ENCODE data around the gene TUBG1. TPM values are rescaled to one million over a fixed set of nuclear protein-coding genes. Genes with fewer than 3 reads are reported as not detected.

Gene TUBG1
- polyA plus RNA-seq, 1 of the 3 experiments (the other 2 are of a cell fraction), result 145 TPM

- TF ChIP-seq, protein P1, sequence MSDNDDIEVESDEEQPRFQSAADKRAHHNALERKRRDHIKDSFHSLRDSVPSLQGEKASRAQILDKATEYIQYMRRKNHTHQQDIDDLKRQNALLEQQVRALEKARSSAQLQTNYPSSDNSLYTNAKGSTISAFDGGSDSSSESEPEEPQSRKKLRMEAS (IDR thresholded peaks at IDR 0.05; ENCODE audit: low read depth), result peak; percentile 87
- TF ChIP-seq IRF3 (IDR thresholded peaks at IDR 0.05; ENCODE audit: low read depth, low read length) (no peak), FOXM1 (IDR thresholded peaks at IDR 0.05; ENCODE audit: low read depth) (no peak), JUND (IDR thresholded peaks at IDR 0.05) (no peak), MEF2A (IDR thresholded peaks at IDR 0.05; ENCODE audit: borderline replicate concordance, low read depth) (no peak), USF2 (IDR thresholded peaks at IDR 0.05; ENCODE audit: borderline replicate concordance, low read depth, low read length) (no peak)
- TF ChIP-seq, protein P2, sequence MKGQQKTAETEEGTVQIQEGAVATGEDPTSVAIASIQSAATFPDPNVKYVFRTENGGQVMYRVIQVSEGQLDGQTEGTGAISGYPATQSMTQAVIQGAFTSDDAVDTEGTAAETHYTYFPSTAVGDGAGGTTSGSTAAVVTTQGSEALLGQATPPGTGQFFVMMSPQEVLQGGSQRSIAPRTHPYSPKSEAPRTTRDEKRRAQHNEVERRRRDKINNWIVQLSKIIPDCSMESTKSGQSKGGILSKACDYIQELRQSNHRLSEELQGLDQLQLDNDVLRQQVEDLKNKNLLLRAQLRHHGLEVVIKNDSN (IDR thresholded peaks at IDR 0.05; ENCODE audit: borderline replicate concordance, low read depth), result no peak; the same call in 1 of the 2 replicates
Measured at GRCh38 chr17:42561897-42562387, 47.5 kb upstream of the TUBG1 start, which contains the start of gene COASY (continued).

DNA sequence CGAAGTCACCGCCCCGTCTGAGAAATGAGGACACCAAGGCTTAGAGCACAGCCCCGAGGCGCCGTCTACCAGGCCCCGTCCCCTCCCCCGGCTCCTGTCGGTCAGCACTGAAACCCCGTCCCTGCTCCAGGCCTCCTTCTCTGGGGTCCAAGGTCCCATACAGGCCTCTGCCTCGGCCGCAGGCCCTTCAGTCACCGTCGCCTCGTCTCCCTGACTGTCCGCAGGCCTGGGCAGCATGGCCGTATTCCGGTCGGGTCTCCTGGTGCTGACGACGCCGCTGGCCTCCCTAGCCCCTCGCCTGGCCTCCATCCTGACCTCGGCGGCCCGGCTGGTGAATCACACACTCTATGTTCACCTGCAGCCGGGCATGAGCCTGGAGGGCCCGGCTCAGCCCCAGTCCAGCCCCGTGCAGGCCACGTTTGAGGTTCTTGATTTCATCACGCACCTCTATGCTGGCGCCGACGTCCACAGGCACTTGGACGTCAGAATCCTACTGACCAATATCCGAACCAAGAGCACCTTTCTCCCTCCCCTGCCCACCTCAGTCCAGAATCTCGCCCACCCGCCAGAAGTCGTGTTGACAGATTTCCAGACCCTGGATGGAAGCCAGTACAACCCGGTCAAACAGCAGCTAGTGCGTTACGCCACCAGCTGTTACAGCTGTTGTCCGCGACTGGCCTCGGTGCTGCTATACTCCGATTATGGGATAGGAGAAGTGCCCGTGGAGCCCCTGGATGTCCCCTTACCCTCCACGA lies 46.9 kb upstream of the TUBG1 start:
- POLR2A ChIA-PET, result interaction anchor here (0.6 to 0.8 kb wide), 2 partner anchors 12 to 30 kb away, joined by 3 read pairs; no protein-coding TSS in a partner anchor
- Histone ChIP-seq H3K4me2 (peak overlapping the region; percentile 98), H3F3A (replicated peaks; ENCODE audit: insufficient read depth) (peaks cover 27% of the 10 kb centered on the region), H3K36me3 (replicated peaks in 1 of 2; ENCODE audit: control insufficient read depth in 1 of 2, insufficient read depth in 2 of 2, low read length in 1 of 2) (peaks cover 13 to 30% of the 10 kb centered on the region in 2 experiments), H3K27ac (ENCODE audit: low read depth in 2 of 2, low read length in 1 of 2) (peak overlapping the region; percentile 73 to 82), H3K4me1 (ENCODE audit: control insufficient read depth in 1 of 2, insufficient read depth in 2 of 2, low read depth in 1 of 2, low read length in 1 of 2) (peaks cover 4 to 30% of the 10 kb centered on the region in 2 experiments; a peak in 3 of 4 replicates), H3K9me2 (no peaks in the 10 kb centered on the region), H3K4me3 (ENCODE audit: low read depth in 2 of 2, low read length in 1 of 2) (peak overlapping the region; percentile 78 to 98), H2AFZ (ENCODE audit: low read depth) (peak overlapping the region; percentile 86), H3K27me3 (ENCODE audit: insufficient read depth) (no peaks in the 10 kb centered on the region), H4K20me1 (ENCODE audit: insufficient read depth) (no peaks in the 10 kb centered on the region), H3K9ac (peak overlapping the region; percentile 86), H3K9me3 (no peaks in the 10 kb centered on the region), H3K79me2 (ENCODE audit: insufficient read depth) (peaks cover 56% of the 10 kb centered on the region)
- WGBS (ENCODE audit: low lambda C conversion rate), result 3% methylated on average over 24 of the region's 48 CpGs
- CTCF ChIA-PET, result interaction anchor here (1.0 to 1.4 kb wide), 2 partner anchors 14 to 15 kb away, joined by 3 to 4 read pairs; no protein-coding TSS in a partner anchor
- no peak for DNase-seq
- TF ChIP-seq PBX3 (IDR thresholded peaks at IDR 0.05), result no peak
- 0 out of 2 replicates have a peak, but pooled peaks have one; percentile 4 for TF ChIP-seq FOXJ3 (CRISPR knock-in tag; IDR thresholded peaks at IDR 0.05)
- 0 out of 2 replicates have a peak, but pooled peaks have one; percentile 34 for TF ChIP-seq MXI1 (IDR thresholded peaks at IDR 0.05; ENCODE audit: low read depth, low read length)
- TF ChIP-seq REST (IDR thresholded peaks at IDR 0.05; ENCODE audit: low read depth, low read length), result no peak

All from SK-N-SH (cell line).